Esophagus muscularis mucosa (tissue), 4 donors: Measurements from ENCODE around the gene E2F2. TPM values are rescaled to one million over a fixed set of nuclear protein-coding genes. Genes with fewer than 3 reads are reported as not detected.

Source experiments
- DNase-seq: peaks from one replicate; pipeline ENCODE4 v3.0.0-alpha.2; 2017; ENCODE audit errors: extremely low spot score
- H3K27ac ChIP-seq, 4 donors: fragments of 200-600 bp; sonication (generic); replicated peaks in 1 of 4; 1 replicate in 3 of 4; 2 replicates in 1 of 4; pipeline ENCODE4 v1.5.1; 2016 to 2019; ENCODE audit warnings: mild to moderate bottlenecking in 1 of 4
- H3K27me3 ChIP-seq, 4 donors: fragments of 200-600 bp; sonication (generic); one replicate each; pipeline versions ENCODE4 v1.5.1 to v1.6.0; 2016 to 2019
- H3K36me3 ChIP-seq, 4 donors: fragments of 200-600 bp; sonication (generic); one replicate each; pipeline ENCODE4 v1.5.1; 2016 to 2019
- H3K4me1 ChIP-seq, 4 donors: fragments of 200-600 bp; sonication (generic); one replicate each; pipeline ENCODE4 v1.5.1; 2016 to 2019
- H3K4me3 ChIP-seq, 4 donors: fragments of 200-600 bp; sonication (generic); 1 replicate in 2 of 4; 2 replicates in 2 of 4; pipeline ENCODE4 v1.5.1; 2016 to 2019; ENCODE audit warnings: mild to moderate bottlenecking in 4 of 4, moderate library complexity in 1 of 4
- H3K9me3 ChIP-seq, 4 donors: fragments of 200-600 bp; sonication (generic); 1 replicate in 3 of 4; 2 replicates in 1 of 4; pipeline ENCODE4 v1.5.1; 2016 to 2019
- CTCF ChIP-seq, 3 experiments: fragments of 200-600 bp in 2 of 3; fragments of 450-650 bp in 1 of 3; sonication (generic) in 2 of 3; IDR thresholded peaks; one replicate each; pipeline ENCODE4 v1.5.1; 2017 to 2019; ENCODE audit warnings: antibody characterized with exemption in 3 of 3, mild to moderate bottlenecking in 2 of 3, moderate library complexity in 1 of 3
- EP300 ChIP-seq: sonication (generic); formaldehyde crosslinking; IDR thresholded peaks from one replicate; pipeline ENCODE4 v1.6.1; 2017; ENCODE audit warnings: antibody characterized with exemption
- POLR2A ChIP-seq: fragments of 450-650 bp; IDR thresholded peaks from one replicate; pipeline ENCODE4 v1.6.1; 2017; ENCODE audit warnings: antibody characterized with exemption, moderate library complexity, mild to moderate bottlenecking, low read depth
- POLR2AphosphoS5 ChIP-seq, 2 donors: sonication (generic); formaldehyde crosslinking; IDR thresholded peaks; one replicate each; pipeline ENCODE4 v1.6.1; 2017; ENCODE audit warnings: antibody characterized with exemption in 2 of 2
- WGBS: methylation state at CpG from one replicate; pipeline ENCODE4 v1.1.5; 2018; 5-methylcytosine and 5-hydroxymethylcytosine counted together
- intact Hi-C: fragments of 100-400 bp; cut with DNase I; formaldehyde crosslinking; loops from one replicate; pipeline ENCODE4 v1.15.1; 2023
- total RNA-seq, 4 donors: library from RNA; depleted of rRNA; stranded (reverse); fragments of >200 nt; gene quantifications; one replicate each; pipeline versions ENCODE4 v1.1.0 to v1.2.1, GENCODE V29; 2016

The E2F2 gene
- total RNA-seq, 4 donors from 2014 or later: 0.11 to 0.26 (median 0.17) TPM; not detected in 1

GRCh38 chr1:23561076-23561812 is 30.2 kb upstream of the E2F2 start:
- peaks cover 0 to 26% (median 2%) of the 10 kb centered on the region in 4 donors for H3K36me3 ChIP-seq
- intact Hi-C loops: no loop called here
- H3K4me3 ChIP-seq: peak overlapping the region; percentile 31 to 91 (median 85)
- TF ChIP-seq POLR2AphosphoS5 (IDR thresholded peaks at IDR 0.05) (no peak), CTCF (IDR thresholded peaks at IDR 0.05) (no peak), POLR2A (no peak), EP300 (no peak)
- peaks cover 46 to 91% (median 74%) of the 10 kb centered on the region in 4 donors for H3K4me1 ChIP-seq
- no peaks in the 10 kb centered on the region for H3K27me3 ChIP-seq
- H3K27ac ChIP-seq: peak overlapping the region; percentile 94 to 97 (median 96)
- H3K9me3 ChIP-seq: no peaks in the 10 kb centered on the region
- DNase-seq: no peak
- 49% methylated on average over 6 of the region's 6 CpGs for WGBS

DNA sequence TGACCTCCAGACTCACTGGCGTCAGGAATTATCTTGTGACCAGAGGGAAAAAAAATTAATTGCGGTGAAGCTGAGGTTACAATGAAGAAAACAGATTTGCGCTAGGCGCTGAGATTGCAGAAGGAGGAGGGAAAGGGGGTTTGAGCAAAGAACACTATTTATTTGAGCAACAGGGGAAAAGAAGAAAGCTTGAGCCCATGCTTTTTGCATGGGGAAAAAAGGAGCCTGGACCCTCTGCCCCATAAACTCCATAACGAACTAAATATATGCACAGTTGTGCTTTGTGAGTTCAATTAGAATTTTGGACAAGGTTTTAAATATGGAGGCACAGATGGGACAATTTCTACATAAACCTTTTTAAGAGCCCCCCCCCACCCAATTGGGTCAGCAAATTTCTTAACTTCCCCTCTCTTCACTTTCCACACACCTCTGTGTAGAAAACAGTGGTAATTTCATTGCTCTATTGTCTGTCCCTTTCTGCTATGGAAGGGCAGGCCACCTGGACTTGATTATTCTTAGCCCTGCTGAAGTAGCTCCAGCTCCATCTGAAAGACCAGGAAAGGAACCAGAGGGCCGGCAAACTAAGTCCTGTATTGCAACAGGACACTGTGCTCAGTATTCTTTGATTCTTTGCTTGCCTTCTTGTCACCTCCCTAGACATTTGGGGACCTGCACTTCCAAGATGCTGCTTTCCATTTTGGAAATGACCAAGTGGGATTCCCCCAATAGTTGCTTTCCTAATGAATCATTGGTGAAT is 29.1 kb upstream of the E2F2 start:
- peaks cover 0 to 26% (median 2%) of the 10 kb centered on the region in 4 donors for H3K36me3 ChIP-seq
- no peaks in the 10 kb centered on the region for H3K27me3 ChIP-seq
- H3K4me1 ChIP-seq: peaks cover 57 to 91% (median 83%) of the 10 kb centered on the region in 4 donors
- peak; percentile 49 for TF ChIP-seq EP300
- no peak for TF ChIP-seq POLR2A
- no peak for TF ChIP-seq POLR2AphosphoS5 (IDR thresholded peaks at IDR 0.05)
- no peak for DNase-seq
- WGBS: 8% methylated on average over 6 of the region's 6 CpGs
- H3K4me3 ChIP-seq: peak overlapping the region; percentile 81 to 91 (median 87)
- peak overlapping the region; percentile 94 to 97 (median 96) for H3K27ac ChIP-seq
- intact Hi-C loops: no loop called here
- no peaks in the 10 kb centered on the region for H3K9me3 ChIP-seq

DNA sequence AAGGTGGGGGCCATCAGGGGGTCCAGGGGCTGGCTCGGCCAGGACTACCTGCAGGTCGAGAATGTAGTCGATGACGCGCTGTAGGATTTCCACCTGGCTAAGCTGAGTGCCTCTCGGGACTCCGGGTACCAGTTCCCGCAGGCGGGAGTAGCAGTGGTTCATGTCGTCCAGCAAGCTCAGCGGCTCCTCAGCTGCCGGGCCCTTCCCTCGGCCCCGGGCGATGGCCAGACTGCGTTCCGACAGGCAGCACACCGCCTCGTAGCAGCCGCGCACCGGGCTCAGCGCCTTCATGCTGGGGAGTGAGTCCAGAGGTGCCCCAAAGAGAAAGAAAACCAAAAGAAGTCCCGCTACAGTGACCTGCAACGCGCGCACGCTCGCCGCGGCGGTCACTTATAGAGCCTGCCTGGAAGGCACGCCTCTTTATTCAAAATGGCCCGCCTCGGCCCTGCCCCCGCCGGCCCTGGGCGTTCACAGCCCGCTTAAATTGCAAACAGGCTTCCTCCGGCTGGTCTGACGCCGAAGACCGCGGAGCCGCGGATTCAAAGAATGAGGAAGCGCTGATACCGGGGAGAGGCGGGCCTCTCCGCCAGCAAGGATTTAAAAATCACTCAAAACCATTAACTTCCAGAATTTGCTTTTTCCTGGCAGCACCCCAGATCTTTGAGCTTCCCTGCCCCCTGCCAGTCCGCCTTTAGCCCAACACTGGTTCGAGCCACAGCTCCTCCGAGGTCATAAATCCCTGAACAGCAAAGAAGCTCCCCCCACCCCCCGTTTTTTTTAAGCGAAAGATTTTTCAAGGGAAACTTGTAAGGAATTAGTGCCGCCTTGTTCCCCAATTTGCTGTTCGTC is 28.3 kb upstream of the E2F2 start, which contains the start of gene ID3:
TSS of gene ID3 (minus strand) at position 366 of the 849 bp plus-strand sequence. CDS start at position 291, 75 bp downstream.
- no peaks in the 10 kb centered on the region for H3K27me3 ChIP-seq
- 0% methylated on average over 21 of the region's 57 CpGs for WGBS
- intact Hi-C loops: no loop called here
- DNase-seq: peak; percentile 99
- peak within 1 kb of the TSS; percentile 81 to 91 (median 87) for H3K4me3 ChIP-seq
- H3K9me3 ChIP-seq: no peaks in the 10 kb centered on the region
- H3K36me3 ChIP-seq: peaks cover 0 to 26% (median 2%) of the 10 kb centered on the region in 4 donors
- H3K27ac ChIP-seq: peak within 1 kb of the TSS; percentile 94 to 97 (median 96)
- TF ChIP-seq EP300 (no peak), POLR2AphosphoS5 (IDR thresholded peaks at IDR 0.05) (peak in 1 of 2 donors; percentile 98), POLR2A (peak; percentile 82)
- peaks cover 52 to 89% (median 79%) of the 10 kb centered on the region in 4 donors for H3K4me1 ChIP-seq

DNA sequence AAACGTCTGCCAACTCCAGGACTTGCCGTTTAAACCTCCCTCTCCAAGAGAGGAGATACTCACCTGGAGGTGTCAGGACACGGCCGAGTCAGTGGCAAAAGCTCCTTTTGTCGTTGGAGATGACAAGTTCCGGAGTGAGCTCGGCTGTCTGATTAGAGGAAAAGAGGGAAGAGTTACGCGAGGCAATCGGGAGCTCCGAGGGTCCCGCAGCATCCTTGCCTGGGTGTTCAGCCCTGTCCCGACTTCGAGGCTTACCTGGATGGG is 27.8 kb upstream of the E2F2 start:
- Histone ChIP-seq H3K27ac (peak overlapping the region; percentile 94 to 97 (median 96)), H3K27me3 (no peaks in the 10 kb centered on the region), H3K9me3 (no peaks in the 10 kb centered on the region), H3K4me1 (peaks cover 53 to 89% (median 79%) of the 10 kb centered on the region in 4 donors), H3K4me3 (peak overlapping the region; percentile 81 to 91 (median 87)), H3K36me3 (peaks cover 0 to 26% (median 2%) of the 10 kb centered on the region in 4 donors)
- intact Hi-C loops: no loop called here
- 3% methylated on average over 14 of the region's 14 CpGs for WGBS
- DNase-seq: no peak
- TF ChIP-seq EP300 (no peak), POLR2AphosphoS5 (IDR thresholded peaks at IDR 0.05) (no peak), POLR2A (no peak), CTCF (IDR thresholded peaks at IDR 0.05) (no peak)

GRCh38 chr1:23558140-23558871 is 27.3 kb upstream of the E2F2 start:
- intact Hi-C loops: no loop called here
- TF ChIP-seq POLR2A (no peak), EP300 (no peak), POLR2AphosphoS5 (IDR thresholded peaks at IDR 0.05) (peak in 1 of 2 donors; percentile 56), CTCF (IDR thresholded peaks at IDR 0.05) (no peak)
- DNase-seq: no peak
- Histone ChIP-seq H3K9me3 (no peaks in the 10 kb centered on the region), H3K4me3 (peak overlapping the region; percentile 81 to 91 (median 87)), H3K27me3 (no peaks in the 10 kb centered on the region), H3K4me1 (peaks cover 53 to 89% (median 79%) of the 10 kb centered on the region in 4 donors), H3K27ac (peak overlapping the region; percentile 94 to 97 (median 96)), H3K36me3 (peaks cover 0 to 26% (median 2%) of the 10 kb centered on the region in 4 donors)
- 9% methylated on average over 10 of the region's 34 CpGs for WGBS
